Fibroblast of upper back skin (primary cell): ENCODE results near the gene PGGHG.
"Not testable (repeated sequence)": the region's sequence is repeated elsewhere in the genome, so short reads cannot be mapped to it uniquely, and the experiment has no call there.

ENCODE experiments used
- DNase-seq: peaks from one replicate; pipeline ENCODE4 v3.0.0-alpha.2; 2013

The PGGHG gene

DNA sequence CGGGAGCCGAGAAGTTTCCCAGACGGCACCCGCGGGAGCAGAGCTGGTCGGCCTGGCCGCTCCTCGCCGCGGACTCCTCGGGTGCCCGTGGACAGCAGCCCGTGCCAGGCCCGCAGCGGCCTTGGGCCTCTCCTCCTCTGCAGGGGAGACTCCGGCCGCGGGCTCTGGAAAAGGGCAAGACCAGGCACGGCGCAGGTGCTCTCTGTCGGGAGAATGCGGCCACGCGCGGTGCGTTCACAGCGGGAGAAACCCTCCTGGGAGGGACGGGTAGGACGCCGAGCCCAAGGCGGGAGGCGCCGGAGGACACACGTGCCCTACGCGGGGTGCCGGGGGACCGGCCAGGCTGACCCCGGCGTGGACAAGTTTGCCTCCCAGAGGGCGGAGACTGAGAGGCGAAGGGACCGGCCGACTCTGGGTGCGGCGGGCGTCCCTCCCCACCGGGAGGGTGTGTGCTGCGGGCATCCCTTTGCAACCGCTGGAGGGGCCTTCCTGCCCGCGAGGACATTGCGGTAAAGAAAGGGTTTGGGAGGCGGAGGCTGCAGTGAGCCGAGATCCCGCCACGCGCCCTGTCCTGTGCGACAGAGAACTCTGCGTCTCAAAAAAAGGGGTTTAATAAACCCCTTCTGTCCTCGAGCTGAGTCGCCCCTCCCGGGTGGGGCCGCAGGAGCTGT, 27.2 kb downstream of the PGGHG start:
- no peak for DNase-seq

DNA sequence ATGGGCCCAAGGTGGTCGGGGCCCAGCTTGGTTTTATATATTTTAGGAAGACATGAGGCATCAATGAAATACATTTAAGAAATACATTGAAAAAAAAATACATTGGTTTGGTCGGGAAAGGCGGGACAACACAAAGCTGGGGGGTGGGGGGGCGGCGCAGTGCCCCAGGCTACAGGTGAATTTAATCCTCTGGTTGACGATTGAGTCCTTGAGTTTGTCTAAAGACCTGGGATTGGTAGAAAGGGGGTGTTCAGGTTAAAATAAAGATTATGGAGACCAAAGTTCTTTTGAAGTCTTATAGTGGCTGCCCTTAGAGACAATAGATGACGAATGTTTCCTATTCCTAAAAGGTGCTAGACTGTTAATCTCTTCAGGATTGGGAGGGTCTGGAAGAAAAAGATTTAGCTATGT, 28.0 kb downstream of the PGGHG start:
- DNase-seq: no peak

DNA sequence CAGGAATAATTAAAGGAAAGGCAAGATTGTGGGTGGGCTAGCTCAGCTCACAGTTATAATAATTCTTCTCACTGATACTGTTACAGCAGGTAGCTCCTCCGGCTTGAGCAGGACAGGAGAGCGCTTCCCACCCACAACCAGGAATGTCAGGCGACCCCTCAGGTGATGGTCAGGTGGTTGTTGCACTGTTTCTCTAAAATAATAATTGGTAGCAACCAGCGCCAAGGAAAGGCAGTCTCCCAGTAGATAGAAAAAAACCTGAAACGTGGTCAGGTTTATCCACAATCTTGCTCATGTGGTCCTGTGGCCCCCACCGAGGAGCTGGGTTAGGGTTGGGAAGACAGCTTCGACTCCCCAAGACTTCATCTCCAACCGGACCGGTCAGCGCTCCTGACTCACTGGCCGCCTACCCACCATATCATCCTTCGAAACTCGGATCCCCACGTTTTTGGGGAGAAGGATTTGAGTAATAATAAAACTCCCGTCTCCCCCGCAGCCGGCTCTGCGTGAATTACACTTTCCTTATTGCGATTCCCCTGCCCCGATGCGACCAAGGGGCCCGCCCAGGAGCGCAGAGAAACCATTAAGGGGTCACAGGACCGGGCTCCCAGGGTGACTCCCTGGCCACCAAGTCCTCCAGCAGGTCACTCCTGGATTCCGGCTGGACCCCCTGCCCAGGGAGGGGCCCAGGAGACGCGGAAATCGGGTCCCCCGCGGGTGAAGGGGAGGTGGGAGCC, 28.9 kb downstream of the PGGHG start:
- DNase-seq: not testable (repeated sequence)

DNA sequence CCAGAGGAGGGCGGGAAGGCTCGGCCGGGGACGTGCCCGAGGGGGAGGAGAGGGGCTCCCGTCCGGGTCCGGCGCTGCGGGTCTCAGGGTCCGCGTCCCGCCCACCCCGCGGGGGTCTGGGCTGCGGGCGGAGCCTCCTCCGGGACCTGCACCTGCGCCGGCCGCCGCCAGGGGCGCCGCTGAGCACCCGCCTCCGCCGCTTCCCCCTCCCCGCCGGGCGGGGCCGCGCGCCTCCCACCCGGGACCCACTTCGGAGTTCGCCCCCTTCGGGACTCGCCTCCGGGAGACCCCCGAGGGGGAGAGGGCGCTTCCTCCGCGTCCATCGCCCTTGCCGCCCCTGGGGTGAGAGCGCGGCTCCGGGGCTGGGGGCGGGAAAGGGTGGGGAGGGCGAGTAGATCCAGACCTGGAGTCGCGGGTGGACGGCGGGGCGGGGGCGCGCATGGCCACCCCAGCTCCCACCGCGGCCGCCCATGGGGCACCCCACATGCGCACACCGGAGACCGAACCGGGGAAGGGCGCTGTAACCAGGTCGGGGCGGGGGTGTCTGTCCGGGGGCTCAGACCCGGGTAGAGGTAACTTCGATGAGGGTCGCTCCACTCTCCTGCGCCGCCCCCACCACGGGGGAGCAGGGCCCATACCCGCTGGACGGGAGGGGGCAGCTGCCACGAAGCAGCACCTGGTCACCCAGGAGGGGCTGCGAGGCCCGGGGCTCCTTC, 29.6 kb downstream of the PGGHG start:
- not testable (repeated sequence) for DNase-seq

DNA sequence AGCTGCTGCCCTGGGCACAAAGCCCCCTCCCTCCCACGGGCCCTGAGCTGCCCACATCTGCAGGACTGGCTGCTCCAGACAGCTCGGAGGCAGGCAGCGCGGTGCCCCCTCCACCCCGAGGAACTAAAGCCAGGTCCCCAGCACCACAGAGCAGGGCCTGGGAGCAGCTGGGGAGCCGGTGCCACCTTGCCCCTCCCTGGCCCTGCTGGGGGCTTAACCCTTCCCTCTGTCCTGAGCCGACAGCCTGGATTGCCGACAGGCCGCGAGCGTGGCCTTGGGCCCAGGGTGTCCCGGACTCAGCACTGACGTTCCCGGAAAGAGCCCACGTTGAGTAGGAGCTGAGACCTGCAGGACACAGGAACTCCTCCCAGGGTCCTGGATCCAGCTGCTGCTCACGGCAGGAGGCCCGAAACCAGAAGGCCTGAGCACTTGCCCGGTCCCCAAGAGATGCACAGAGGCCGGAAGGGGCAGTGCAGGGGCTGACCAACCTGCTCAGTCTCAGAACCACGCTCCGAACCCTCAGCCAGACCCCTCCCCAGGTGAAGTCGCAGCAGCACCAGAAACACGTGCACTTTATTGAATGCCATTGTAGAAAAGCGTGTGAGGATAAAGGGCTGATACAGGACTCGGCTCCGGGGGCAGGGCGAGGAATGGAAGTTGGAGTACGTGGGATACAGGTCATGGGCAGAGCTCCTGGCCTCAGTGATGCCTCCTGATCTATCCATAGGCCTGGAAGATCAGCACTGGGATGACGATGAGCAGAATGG, 30.4 kb downstream of the PGGHG start:
- DNase-seq: not testable (repeated sequence)

DNA sequence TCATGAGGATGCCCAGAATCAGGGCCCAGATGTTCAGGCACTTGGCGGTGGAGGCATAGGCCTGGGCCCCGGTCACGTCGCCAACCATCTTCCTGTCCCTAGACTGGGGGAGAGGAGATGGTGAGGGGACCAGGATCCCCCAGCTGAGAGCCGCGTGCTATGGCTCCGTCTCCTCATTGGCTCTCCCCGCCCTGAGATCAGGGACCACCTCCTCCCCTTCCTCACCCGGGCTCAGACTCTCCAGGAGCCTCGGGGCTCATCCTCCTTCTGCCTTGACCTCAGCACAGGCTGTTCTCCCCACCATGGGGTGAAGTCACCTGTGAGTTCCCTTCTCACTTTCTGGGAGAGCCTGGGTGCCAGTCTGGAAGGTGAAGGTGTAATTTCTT, 31.0 kb downstream of the PGGHG start:
- not testable (repeated sequence) for DNase-seq

DNA sequence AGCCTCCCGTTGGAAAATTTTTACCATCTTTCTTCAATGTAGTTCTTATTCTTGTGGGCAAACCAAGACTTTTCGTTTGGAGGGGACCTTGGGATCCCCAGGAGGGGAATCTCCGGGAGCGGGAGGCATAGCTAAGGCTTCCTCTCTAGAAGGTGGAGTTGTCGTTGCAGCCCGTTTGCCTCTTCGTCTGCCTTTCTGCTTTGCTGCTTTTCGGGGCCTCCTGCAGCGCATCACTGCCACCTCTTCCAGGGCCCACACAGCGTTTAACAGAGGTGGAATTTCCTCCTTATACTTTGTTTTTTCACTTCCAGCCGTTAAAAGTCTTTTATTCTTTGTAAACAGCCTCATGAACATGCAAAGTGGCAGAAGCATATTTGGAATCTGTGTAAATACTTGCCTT, 35.2 kb downstream of the PGGHG start:
- no peak for DNase-seq

DNA sequence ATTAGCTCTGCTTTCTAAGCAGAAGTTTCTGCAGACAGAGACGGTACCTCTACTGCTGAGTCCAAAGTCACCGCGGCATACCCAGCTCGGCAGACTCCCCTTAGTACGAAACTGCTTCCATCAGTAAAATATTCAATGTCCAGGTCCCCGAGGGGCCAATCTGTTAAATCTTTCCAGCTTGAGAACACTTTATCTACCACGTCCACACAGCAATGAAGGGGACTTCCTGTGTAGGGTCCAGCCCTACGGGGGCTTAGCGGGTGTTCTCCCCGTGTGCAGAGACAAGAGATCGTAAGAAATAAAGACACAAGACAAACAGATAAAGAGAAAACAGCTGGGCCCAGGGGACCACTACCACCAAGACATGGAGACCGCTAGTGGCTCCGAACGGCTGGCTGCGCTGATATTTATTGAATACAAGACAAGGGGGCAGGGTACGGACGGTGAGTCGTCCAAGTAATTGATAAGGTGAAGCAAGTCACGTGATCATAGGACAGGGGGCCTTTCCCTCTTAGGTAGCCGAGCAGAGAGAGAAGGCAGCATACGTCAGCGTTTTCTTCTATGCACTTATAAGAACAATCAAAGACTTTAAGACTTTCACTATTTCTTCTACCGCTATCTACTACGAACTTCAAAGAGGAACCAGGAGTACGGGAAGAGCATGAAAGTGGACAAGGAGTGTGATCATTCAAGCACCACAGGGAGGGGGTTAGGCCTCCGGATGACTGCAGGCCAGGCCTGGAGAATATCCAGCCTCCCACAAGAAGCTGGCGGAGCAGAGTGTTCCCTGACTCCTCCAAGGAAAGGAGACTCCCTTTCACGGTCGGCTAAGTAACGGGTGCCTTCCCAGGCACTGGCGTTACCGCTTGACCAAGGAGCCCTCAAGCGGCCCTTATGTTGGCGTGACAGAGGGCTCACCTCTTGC, 35.9 kb downstream of the PGGHG start:
- DNase-seq: not testable (repeated sequence)

DNA sequence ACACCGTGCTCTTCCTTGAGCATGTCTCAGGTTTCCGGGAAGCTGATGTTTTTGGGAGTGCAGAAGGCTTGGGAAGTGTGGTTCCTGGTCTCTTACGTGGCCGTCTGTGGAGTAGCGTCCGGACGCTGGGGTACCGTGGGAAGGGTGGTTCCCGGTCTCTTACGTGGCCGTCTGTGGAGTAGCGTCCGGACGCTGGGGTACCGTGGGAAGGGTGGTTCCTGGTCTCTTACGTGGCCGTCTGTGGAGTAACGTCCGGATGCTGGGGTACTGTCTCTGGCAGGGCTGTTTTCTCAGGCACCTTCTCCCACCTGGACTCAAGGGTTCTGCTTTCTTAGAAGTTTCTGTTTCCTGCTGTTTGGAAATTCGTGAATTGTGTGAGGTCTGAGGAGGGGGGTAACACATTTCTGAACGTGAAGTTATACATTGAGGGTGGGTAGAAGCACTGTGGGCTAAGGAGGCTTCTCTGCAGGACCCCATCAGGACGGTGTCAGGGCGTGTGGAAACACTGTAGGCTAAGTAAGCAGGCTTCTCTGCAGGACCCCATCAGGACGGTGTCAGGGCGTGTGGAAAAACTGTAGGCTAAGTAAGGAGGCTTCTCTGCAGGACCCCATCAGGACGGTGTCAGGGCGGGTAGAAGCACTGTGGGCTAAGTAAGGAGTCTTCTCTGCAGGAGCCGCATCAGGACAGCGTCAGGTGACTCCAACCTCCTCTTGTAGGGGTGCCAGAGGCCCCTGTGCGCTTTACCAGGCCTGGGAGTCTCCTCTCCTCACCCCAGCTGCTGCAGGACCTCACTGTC, 37.1 kb downstream of the PGGHG start:
- no peak for DNase-seq

DNA sequence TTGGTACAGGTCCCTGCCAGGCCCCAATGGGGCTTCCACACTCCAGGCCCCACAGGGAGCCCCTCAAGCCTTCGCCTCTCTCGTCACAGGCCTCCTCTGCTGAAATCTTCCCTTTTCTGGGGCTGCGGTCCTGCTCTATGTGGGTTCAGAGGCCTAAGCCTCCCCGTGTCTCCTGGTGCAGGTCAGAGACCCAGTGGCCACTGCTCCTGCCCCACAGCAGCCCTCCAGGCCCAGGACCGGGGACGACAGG, 37.6 kb downstream of the PGGHG start:
- no peak for DNase-seq

DNA sequence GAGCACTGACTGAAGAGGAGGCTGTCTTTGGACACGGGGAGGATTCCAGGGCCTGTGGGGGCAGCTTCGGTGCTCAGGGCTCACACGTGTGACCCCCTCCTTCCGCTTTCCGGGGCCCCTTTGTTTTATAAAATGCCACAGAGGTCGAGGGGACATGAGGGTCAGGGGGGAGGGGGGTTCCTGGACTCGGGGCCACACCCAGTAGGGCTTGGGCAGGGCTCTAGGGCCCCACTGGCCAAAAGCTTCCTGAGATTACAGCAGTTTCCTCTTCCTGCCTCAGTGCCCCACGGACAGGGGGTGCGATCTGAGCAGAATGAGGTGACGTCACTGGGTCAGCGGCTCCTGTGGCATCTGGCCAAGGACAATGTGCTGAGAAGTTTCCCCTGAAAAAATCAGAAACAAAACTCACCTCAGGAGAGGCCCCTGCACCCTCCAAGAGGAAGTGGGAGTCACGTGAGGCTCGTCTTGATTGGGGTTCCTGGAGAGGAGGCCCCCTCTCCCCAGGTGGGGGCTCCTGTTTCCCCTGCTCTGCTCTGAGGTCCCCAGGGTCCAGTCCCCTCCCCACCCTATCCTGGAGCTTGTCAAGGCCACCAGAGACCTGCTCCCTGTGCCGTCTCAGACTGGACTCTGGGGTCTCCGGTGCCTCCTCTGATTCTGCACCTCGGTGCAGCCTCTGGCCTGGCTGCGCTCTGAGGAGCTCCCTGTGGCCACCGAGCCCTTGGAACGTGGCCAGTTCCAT, 38.1 kb downstream of the PGGHG start:
- peak; percentile 39 for DNase-seq

DNA sequence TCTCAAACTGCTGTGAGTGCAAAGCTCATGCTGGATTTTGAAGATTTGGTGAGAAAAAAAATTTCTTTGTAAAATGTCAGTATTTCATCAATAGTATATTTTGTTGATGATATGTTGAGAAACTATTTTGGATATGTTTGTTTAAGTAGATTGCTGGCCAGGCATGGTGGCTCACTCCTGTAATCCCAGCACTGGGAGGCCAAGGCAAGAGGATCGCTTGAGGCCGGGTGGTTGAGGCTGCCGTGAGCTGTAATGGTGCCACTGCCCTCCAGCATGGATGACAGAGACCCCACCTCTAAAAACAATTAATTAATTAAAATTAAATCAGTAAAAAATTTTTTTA, 38.6 kb downstream of the PGGHG start:
- DNase-seq: no peak

DNA sequence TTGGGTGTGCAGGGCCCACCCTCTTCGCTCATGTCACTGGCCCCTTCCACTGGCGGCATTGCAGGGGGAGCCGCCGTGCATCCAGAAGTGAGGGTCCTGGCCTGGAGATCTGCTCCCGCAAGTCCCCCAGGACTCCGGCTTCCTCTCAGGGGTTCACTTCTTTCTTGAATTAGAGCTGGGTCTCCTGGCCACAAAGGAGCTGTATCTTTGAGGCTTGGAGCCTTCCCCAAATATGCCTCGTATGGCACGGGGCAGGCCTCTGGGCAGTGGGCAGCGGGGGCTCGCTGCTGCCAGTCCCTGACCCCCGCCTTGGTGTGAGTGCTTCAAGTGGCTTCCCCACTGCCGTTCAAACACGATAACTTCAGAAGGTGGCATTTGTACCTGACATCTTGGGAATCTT, 39.1 kb downstream of the PGGHG start:
- no peak for DNase-seq

DNA sequence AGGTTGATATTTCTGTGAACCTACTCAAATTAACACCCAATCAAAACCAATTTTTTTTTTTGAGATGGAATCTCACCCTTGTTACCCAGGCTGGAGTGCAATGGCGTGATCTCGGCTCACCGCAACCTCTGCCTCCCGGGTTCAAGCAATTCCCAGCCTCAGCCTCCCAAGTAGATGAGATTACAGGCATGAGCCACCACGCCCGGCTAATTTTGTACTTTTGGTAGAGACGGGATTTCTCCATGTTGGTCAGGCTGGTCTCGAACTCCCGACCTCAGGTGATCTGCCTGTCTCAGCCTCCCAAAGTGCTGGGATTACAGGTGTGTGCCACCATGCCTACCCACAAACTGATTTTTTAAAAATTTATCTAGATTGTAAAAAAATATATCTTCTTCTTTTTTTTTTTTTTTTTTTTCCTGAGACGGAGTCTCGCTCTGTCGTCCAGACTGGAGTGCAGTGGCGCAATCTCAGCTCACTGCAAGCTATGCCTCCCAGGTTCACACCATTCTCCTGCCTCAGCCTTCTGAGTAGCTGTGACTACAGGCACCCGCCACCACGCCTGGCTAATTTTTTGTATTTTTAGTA, 39.7 kb downstream of the PGGHG start:
- not testable (repeated sequence) for DNase-seq

DNA sequence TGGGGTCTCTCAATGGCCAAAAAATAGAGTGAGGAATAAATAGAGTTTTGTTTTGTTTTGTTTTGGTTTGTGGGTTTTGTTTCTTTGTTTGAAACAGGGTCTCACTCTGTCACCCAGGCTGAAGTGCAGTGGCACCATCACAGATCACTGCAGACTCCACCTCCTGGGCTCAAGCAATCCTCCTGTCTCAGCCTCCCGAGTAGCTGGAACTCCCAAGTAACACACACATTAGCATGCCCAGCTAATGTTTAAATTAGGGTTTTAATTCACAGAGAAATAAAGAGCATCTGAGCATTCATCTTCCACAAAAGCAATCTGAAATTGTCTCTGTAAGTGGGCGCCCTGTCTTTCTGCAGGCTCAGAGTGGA, 40.9 kb downstream of the PGGHG start:
- no peak for DNase-seq

DNA sequence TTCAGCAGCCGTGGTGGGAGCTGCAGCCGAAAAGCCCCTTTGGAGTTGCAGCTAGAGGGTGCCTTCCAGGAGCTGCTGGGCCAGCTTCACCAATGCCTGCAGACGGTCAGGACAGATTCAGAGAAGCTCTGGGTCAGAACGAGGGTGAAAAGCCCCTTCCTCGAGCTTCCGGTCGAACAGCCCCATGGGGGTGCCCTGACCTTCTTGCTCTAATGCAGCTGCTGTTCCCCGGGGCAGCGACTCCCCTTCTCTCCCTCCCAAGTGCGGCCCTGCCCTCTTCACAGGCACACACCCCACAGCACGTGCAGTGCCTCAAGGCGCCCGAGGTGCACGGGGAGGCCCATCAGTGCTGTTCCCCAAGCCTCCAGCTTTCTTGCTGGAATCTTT, 41.4 kb downstream of the PGGHG start:
- DNase-seq: no peak

DNA sequence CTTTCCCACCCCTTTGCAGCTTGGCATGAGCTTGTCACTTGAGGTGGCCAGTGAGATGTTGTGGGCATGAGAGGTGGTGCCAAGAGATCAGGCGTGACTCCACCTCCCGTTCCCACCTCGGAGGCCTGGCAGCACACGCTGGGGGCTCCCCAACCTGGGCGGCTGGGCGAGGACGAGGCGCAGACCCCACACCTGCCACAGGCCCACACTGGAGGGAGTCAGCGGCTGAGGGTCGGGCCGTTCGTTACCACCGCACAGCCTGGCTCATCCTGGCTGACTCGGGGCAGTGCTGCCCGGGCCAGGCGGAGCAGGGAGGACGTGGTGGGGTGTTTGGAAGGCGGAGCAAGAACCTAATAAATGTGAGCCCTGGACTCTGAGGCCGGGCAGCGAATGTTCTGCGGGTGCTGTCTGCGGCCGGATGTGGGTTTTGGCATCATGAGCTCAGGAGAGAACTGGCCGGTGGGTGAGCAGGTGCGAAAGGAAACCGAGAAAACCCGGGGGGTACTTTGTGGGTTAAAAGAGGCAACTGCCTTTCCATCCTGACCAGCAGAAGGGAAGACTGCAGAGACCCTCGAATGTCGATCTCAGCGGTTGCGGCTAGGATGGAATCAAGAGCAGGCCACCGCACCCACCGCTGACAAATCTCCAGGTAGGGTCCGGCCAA, 41.9 kb downstream of the PGGHG start:
- no peak for DNase-seq

DNA sequence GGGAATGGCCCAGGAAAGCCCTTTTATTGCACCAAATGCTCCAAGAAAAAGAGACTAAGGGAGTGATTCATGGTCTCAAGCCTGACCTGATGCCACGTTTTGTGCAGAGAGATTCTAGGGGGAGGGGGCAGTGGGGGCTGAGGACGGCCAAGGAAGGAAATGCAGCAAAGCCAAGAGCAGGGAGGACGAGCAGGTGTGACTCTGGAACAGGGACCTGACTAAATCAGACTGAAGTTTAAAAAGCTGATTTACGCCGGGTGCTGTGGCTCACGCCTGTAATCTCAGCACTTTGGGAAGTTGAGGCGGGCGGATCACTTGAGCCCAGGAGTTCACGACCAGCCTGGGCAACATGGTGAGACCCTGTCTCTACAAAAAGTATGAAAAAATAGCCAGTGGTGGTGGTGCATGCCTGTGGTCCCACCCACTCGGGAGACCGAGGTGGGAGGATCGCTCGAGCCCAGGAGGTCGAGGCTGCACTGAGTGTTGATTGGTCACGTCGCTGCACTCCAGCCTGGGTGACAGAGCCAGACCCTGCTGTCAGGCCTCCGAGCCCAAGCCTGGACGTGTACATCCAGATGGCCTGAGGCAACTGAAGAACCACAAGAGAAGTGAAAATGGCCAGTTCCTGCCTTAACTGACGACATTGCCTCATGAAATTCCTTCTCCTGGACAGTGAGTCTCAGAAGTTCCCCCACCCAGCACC, 42.6 kb downstream of the PGGHG start:
- DNase-seq: no peak
